HepG2 (cell line): ENCODE measurements around the gene GPATCH8. TPM values are rescaled to one million over a fixed set of nuclear protein-coding genes. Genes with fewer than 3 reads are reported as not detected.
A peak's percentile ranks its signal among the peaks of the same experiment; 100 is the strongest.

Source experiments
- BCL3 ChIP-seq: sonication (generic); formaldehyde crosslinking; IDR thresholded peaks from 2 replicates; pipeline ENCODE4 v1.5.1; 2020; ENCODE audit warnings: mild to moderate bottlenecking, missing genetic modification reagents, moderate library complexity
- DPF2 ChIP-seq: sonication (generic); formaldehyde crosslinking; IDR thresholded peaks from 2 replicates; pipeline ENCODE4 v1.4.0; 2020; ENCODE audit warnings: mild to moderate bottlenecking, low read depth, missing genetic modification reagents, borderline replicate concordance
- FUBP1 ChIP-seq: sonication (generic); formaldehyde crosslinking; IDR thresholded peaks from 2 replicates; pipeline ENCODE4 v1.5.1; 2020; ENCODE audit warnings: missing genetic modification reagents, mild to moderate bottlenecking, borderline replicate concordance
- HIC2 ChIP-seq: sonication (generic); formaldehyde crosslinking; IDR thresholded peaks from 2 replicates; pipeline ENCODE4 v1.9.0; 2022; ENCODE audit warnings: low read depth, missing genetic modification reagents
- MIXL1 ChIP-seq: IDR thresholded peaks from 2 replicates; pipeline ENCODE4 v1.6.1; 2016
- NFIC ChIP-seq: IDR thresholded peaks from 2 replicates; pipeline ENCODE4 v1.6.1; 2012; ENCODE audit warnings: mild to moderate bottlenecking, low read length, inconsistent platforms
- PLRG1 ChIP-seq: fragments of 450-650 bp; conservative IDR thresholded peaks from 2 replicates; pipeline ENCODE4 v1.6.1; 2016
- PLSCR1 ChIP-seq: sonication (generic); formaldehyde crosslinking; IDR thresholded peaks from 2 replicates; pipeline ENCODE4 v1.5.0; 2020; ENCODE audit warnings: missing genetic modification reagents, mild to moderate bottlenecking, borderline replicate concordance
- SRSF1 ChIP-seq: fragments of 200-400 bp; formaldehyde crosslinking; optimal IDR thresholded peaks from 2 replicates; pipeline ENCODE3; 2017; ENCODE audit warnings: mild to moderate bottlenecking, low read depth, low read length, moderate library complexity
- ZFP62 ChIP-seq: sonication (generic); formaldehyde crosslinking; IDR thresholded peaks from 2 replicates; pipeline ENCODE4 v1.4.0; 2020; ENCODE audit warnings: missing genetic modification reagents
- ZNF225 ChIP-seq: sonication (generic); formaldehyde crosslinking; IDR thresholded peaks from 2 replicates; pipeline ENCODE4 v1.4.0; 2020; ENCODE audit warnings: mild to moderate bottlenecking, missing genetic modification reagents
- ZNF414 ChIP-seq: sonication (generic); formaldehyde crosslinking; IDR thresholded peaks from 2 replicates; pipeline ENCODE4 v1.5.0; 2020; ENCODE audit warnings: missing genetic modification reagents
- ZNF546 ChIP-seq: sonication (generic); formaldehyde crosslinking; conservative IDR thresholded peaks from 2 replicates; pipeline ENCODE4 v1.8.1; 2023; ENCODE audit warnings: mild to moderate bottlenecking, missing genetic modification reagents
- polyA plus RNA-seq, 8 experiments: library from polyadenylated mRNA; depleted of rRNA in 3 of 8; stranded (reverse) in 7 of 8; unstranded in 1 of 8; fragments of >200 nt; fragmentation: Illumina TruSeq in 4 of 8; extraction: Trizol in 4 of 8; gene quantifications; 2 replicates each; pipeline versions ENCODE4 v1.2.1 to v1.2.3, GENCODE V29; 2011 to 2016; ENCODE audit warnings: low read depth in 4 of 8, missing spikeins in 1 of 8, mixed read lengths in 1 of 8; ENCODE audit not compliant: insufficient read depth in 1 of 8
- total RNA-seq, 5 experiments: library from RNA; depleted of rRNA; stranded (reverse); fragments of >200 nt; fragmentation: Illumina TruSeq; extraction: Trizol; gene quantifications; 2 replicates each; pipeline ENCODE4 v1.2.3, GENCODE V29; 2016; ENCODE audit warnings: low read depth in 1 of 5
- TF ChIP-seq, protein P1 (sequence below): sonication (generic); formaldehyde crosslinking; IDR thresholded peaks from 2 replicates; pipeline ENCODE4 v1.8.0; 2022; ENCODE audit warnings: missing genetic modification reagents, low read depth, mild to moderate bottlenecking, borderline replicate concordance
- TF ChIP-seq, protein P2 (sequence below): sonication (generic); formaldehyde crosslinking; IDR thresholded peaks from 2 replicates; pipeline ENCODE4 v1.5.0; 2020; ENCODE audit warnings: mild to moderate bottlenecking, low read depth, missing genetic modification reagents, borderline replicate concordance
- TF ChIP-seq, protein P3 (sequence below): sonication (generic); formaldehyde crosslinking; IDR thresholded peaks from 2 replicates; pipeline ENCODE4 v1.4.0; 2020; ENCODE audit warnings: mild to moderate bottlenecking, missing genetic modification reagents

The GPATCH8 gene
- total and polyA plus RNA-seq, 2 of the 13 experiments (the other 11 are each of a cell fraction or from before 2014, with no cell fraction given): 20.7 to 21.5 TPM

DNA sequence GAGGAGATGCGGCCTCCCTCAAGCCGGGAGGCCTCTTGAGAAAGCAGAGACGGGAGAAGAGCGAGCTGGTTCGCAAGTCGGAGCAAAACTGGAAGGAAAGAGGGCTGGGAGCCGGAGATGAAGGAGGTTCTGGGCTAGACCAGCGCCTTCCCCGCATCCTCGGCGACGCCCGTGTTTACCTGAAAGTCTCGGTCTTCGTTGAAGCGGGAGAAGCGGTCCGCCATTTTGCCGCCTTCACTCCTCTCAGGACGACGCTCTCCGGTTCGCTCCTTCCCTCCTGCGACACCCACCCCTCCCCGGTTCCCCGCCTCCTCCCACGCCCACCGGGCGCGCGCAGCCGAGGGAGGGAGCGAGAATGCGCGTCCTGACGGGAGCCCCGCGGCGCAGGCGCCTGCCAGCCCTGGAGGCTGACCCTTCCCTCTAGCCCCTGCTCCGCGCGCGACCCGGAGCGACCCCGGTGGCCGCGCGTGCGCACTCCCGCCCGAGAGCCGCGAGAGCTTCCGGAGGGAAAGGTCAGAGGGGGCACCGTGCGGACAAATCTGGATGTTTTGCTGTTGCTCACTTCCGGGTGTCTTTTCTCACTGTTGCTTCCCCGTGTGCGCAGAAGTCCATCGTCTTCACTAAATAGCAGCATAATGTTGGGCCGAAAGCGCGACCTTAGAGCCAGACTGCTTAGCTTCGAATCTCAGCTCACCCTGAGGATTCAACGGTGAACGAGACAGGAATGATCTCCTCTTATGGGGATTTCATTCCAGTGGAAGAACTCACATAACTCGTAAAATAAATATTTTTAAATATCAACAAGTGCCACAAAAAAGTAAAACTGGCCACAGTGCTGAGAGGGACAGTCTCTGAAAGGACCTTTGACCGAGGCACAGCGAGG, at the start of gene GPATCH8 (continued):
- TF ChIP-seq PLSCR1 (CRISPR knock-in tag) (no peak), NFIC (no peak; the same call in 1 of the 2 replicates), HIC2 (CRISPR knock-in tag) (0 out of 2 replicates have a peak, but pooled peaks have one; percentile 25), PLRG1 (no peak), ZNF546 (CRISPR knock-in tag) (0 out of 2 replicates have a peak, but pooled peaks have one; percentile 15), ZNF225 (CRISPR knock-in tag) (peak; percentile 65; the same call in 1 of the 2 replicates), MIXL1 (0 out of 2 replicates have a peak, but pooled peaks have one; percentile 22), FUBP1 (CRISPR knock-in tag) (no peak), ZNF414 (peak; percentile 16; the same call in 1 of the 2 replicates), DPF2 (CRISPR knock-in tag) (0 out of 2 replicates have a peak, but pooled peaks have one; percentile 12), SRSF1 (peak; percentile 4), BCL3 (CRISPR knock-in tag) (peak; percentile 72; the same call in 1 of the 2 replicates), ZFP62 (CRISPR knock-in tag) (no peak)
- TF ChIP-seq, protein P1, sequence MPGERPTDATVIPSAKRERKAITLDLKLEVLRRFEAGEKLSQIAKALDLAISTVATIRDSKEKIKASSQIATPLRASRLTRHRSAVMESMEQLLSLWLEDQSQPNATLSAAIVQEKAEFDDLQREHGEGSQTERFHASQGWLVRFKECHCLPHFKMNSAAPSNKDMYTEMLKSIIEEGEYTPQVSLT (CRISPR knock-in tag): no peak
- TF ChIP-seq, protein P2, sequence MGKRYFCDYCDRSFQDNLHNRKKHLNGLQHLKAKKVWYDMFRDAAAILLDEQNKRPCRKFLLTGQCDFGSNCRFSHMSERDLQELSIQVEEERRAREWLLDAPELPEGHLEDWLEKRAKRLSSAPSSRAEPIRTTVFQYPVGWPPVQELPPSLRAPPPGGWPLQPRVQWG (CRISPR knock-in tag): no peak
- TF ChIP-seq, protein P3, sequence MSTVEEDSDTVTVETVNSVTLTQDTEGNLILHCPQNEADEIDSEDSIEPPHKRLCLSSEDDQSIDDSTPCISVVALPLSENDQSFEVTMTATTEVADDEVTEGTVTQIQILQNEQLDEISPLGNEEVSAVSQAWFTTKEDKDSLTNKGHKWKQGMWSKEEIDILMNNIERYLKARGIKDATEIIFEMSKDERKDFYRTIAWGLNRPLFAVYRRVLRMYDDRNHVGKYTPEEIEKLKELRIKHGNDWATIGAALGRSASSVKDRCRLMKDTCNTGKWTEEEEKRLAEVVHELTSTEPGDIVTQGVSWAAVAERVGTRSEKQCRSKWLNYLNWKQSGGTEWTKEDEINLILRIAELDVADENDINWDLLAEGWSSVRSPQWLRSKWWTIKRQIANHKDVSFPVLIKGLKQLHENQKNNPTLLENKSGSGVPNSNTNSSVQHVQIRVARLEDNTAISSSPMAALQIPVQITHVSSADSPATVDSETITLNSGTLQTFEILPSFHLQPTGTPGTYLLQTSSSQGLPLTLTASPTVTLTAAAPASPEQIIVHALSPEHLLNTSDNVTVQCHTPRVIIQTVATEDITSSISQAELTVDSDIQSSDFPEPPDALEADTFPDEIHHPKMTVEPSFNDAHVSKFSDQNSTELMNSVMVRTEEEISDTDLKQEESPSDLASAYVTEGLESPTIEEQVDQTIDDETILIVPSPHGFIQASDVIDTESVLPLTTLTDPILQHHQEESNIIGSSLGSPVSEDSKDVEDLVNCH (CRISPR knock-in tag): no peak
